Adrenal gland (tissue), 12 donors: ENCODE results near the gene MPPED1. TPM values are rescaled to one million over a fixed set of nuclear protein-coding genes. Genes with fewer than 3 reads are reported as not detected.

Source experiments
- DNase-seq, 7 donors: peaks; one replicate each; pipeline ENCODE4 v3.0.0-alpha.2; 2019 to 2020
- H3K27ac ChIP-seq, 5 donors: fragments of 200-600 bp; sonication (generic) in 4 of 5; 1 replicate in 3 of 5; 2 replicates in 2 of 5; pipeline versions ENCODE4 v1.5.1 to v1.8.0; 2016 to 2020; ENCODE audit warnings: mild to moderate bottlenecking in 1 of 5
- H3K27me3 ChIP-seq: fragments of 200-600 bp; 2 replicates; pipeline ENCODE4 v1.8.0; 2021
- H3K36me3 ChIP-seq, 2 donors: fragments of 200-600 bp; replicated peaks in 1 of 2; 1 replicate in 1 of 2; 2 replicates in 1 of 2; pipeline versions ENCODE4 v1.5.1 to v1.8.0; 2018 to 2022
- H3K4me1 ChIP-seq, 2 donors: fragments of 200-600 bp; replicated peaks in 1 of 2; 1 replicate in 1 of 2; 2 replicates in 1 of 2; pipeline versions ENCODE4 v1.5.1 to v1.8.0; 2018 to 2021
- H3K4me3 ChIP-seq, 4 donors: fragments of 200-600 bp; sonication (generic) in 3 of 4; one replicate each; pipeline ENCODE4 v1.5.1; 2016 to 2018
- H3K9me3 ChIP-seq, 3 donors: fragments of 200-600 bp; sonication (generic) in 1 of 3; replicated peaks in 1 of 3; 1 replicate in 2 of 3; 2 replicates in 1 of 3; pipeline versions ENCODE4 v1.5.1 to v1.8.0; 2016 to 2021
- POLR2A ChIP-seq, 2 donors: fragments of 450-650 bp; IDR thresholded peaks; one replicate each; pipeline ENCODE4 v1.6.1; 2017; ENCODE audit warnings: antibody characterized with exemption in 2 of 2, mild to moderate bottlenecking in 2 of 2, moderate library complexity in 1 of 2
- WGBS, 4 donors: extraction: QIAGEN DNeasy Blood & Tissue Kit in 2 of 4; methylation state at CpG; one replicate each; pipeline versions ENCODE4 v1.1.5 to v1.1.7; 2013 to 2017; 5-methylcytosine and 5-hydroxymethylcytosine counted together
- intact Hi-C, 2 donors: fragments of 100-400 bp; cut with DNase I; formaldehyde crosslinking; loops; one replicate each; pipeline versions ENCODE4 v1.14.1 to v1.15.0; 2022 to 2023
- polyA plus RNA-seq, 3 donors: library from polyadenylated mRNA; stranded (reverse); fragments of 200-250 nt in 2 of 3; fragments of 350-450 nt in 1 of 3; fragmentation: Illumina TruSeq in 1 of 3; extraction: RNeasy Lipid Tissue Mini Kit (QIAGEN cat#74804) in 1 of 3; gene quantifications; one replicate each; pipeline ENCODE4 v1.2.3, GENCODE V29; 2013 to 2014
- total RNA-seq, 9 donors: library from RNA; depleted of rRNA in 4 of 9; stranded (reverse); fragments of >200 nt in 4 of 9; fragments of 120-200 nt in 1 of 9; fragmentation: NEBNext Ultra II Directional in 1 of 9; extraction: Animal tissue kit (Norgen Biotek cat#: 25700) in 1 of 9; gene quantifications; one replicate each; pipeline versions ENCODE4 v1.1.0 to v1.2.4, GENCODE V29; 2013 to 2023
- TF ChIP-seq, protein P1 (sequence below), 6 experiments: fragments of 450-650 bp in 4 of 6; fragments of 200-600 bp in 2 of 6; sonication (generic) in 1 of 6; IDR thresholded peaks; 1 replicate in 5 of 6; 2 replicates in 1 of 6; pipeline versions ENCODE4 v1.5.1 to v1.8.0; 2016 to 2021; ENCODE audit warnings: antibody characterized with exemption in 6 of 6, mild to moderate bottlenecking in 2 of 6, moderate library complexity in 1 of 6
- donor health status: healthy with polysubstance abuse.
- donor health status: Bipolar disorder and iron deficiency.
- donor health status: DM: yes; HTN: yes; CAD: no.
- donor health status: DM: no; HTN: no; CAD: no.
- donor health status: DM: no; HTN: no; CAD: no.
- donor health status: DM: yes; HTN: yes; CAD: no.

The MPPED1 gene
- total and polyA plus RNA-seq, 12 donors: 0.07 to 0.44 (median 0.11) TPM; not detected in 8

DNA sequence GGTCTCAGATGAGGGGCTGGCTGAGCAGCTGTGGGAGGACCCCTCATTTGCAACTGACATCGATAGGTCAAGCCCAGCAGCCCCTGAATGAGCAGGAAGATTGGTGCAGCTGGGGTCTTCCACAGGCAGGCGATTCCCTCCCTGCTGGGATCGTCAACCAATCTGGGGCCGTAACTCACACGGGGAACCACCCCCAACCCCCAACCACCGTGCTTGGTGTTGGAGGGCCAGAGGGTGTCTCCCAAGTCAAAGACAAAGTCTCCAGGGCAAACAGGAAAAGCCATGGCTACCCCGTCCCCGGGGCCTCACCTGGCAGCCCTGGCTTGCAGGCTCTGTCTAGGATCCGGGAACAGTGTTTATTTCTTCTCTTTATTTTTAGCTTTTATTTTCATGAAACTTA is 41.8 kb upstream of the MPPED1 start:
- no peak for DNase-seq
- H3K27me3 ChIP-seq: peaks cover 6% of the 10 kb centered on the region
- H3K27ac ChIP-seq: no peak overlapping the region
- TF ChIP-seq, protein P1, sequence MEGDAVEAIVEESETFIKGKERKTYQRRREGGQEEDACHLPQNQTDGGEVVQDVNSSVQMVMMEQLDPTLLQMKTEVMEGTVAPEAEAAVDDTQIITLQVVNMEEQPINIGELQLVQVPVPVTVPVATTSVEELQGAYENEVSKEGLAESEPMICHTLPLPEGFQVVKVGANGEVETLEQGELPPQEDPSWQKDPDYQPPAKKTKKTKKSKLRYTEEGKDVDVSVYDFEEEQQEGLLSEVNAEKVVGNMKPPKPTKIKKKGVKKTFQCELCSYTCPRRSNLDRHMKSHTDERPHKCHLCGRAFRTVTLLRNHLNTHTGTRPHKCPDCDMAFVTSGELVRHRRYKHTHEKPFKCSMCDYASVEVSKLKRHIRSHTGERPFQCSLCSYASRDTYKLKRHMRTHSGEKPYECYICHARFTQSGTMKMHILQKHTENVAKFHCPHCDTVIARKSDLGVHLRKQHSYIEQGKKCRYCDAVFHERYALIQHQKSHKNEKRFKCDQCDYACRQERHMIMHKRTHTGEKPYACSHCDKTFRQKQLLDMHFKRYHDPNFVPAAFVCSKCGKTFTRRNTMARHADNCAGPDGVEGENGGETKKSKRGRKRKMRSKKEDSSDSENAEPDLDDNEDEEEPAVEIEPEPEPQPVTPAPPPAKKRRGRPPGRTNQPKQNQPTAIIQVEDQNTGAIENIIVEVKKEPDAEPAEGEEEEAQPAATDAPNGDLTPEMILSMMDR (IDR thresholded peaks at IDR 0.05): no peak
- no peak for TF ChIP-seq POLR2A (IDR thresholded peaks at IDR 0.05)
- no peaks in the 10 kb centered on the region for H3K9me3 ChIP-seq
- intact Hi-C loops: no loop called here
- no peak overlapping the region for H3K4me3 ChIP-seq
- WGBS, 4 donors: 29 to 37% (median 30%) methylated on average over 7 to 9 of the region's 9 CpGs
- H3K4me1 ChIP-seq: no peaks in the 10 kb centered on the region
- no peaks in the 10 kb centered on the region for H3K36me3 ChIP-seq

DNA sequence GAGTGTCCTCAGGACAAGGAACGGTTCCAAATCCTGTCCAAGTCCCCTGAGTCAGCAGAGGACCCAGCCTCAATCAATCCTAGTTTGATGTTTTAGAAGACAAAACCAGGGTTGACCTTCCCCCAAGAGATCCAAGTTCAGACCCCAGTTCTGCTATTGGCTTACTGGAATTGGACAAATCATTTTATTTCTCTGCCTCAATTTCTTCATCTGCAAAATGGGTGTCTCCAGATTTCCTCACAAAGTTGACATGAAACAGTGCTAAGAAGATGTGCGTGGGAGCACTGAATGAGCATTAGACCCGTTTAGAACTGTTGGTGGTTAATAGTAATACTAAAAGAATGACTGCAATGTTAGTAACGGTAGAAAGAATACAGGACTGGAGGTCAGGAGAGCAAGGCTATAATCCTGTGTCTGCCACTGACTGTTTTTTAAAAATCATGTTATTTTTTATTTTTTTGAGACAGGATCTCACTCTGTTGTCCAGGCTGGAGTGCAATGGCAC is 35.8 kb upstream of the MPPED1 start:
- 73 to 80% (median 76%) methylated on average over 3 to 4 of the region's 4 CpGs for WGBS, 4 donors
- Histone ChIP-seq H3K9me3 (no peaks in the 10 kb centered on the region), H3K4me3 (no peak overlapping the region), H3K36me3 (no peaks in the 10 kb centered on the region), H3K27me3 (peaks cover 3% of the 10 kb centered on the region), H3K4me1 (peaks cover 10% of the 10 kb centered on the region in 2 donors), H3K27ac (no peak overlapping the region)
- no peak for TF ChIP-seq POLR2A (IDR thresholded peaks at IDR 0.05)
- TF ChIP-seq, protein P1 (IDR thresholded peaks at IDR 0.05): no peak
- DNase-seq: no peak
- intact Hi-C loops: no loop called here

DNA sequence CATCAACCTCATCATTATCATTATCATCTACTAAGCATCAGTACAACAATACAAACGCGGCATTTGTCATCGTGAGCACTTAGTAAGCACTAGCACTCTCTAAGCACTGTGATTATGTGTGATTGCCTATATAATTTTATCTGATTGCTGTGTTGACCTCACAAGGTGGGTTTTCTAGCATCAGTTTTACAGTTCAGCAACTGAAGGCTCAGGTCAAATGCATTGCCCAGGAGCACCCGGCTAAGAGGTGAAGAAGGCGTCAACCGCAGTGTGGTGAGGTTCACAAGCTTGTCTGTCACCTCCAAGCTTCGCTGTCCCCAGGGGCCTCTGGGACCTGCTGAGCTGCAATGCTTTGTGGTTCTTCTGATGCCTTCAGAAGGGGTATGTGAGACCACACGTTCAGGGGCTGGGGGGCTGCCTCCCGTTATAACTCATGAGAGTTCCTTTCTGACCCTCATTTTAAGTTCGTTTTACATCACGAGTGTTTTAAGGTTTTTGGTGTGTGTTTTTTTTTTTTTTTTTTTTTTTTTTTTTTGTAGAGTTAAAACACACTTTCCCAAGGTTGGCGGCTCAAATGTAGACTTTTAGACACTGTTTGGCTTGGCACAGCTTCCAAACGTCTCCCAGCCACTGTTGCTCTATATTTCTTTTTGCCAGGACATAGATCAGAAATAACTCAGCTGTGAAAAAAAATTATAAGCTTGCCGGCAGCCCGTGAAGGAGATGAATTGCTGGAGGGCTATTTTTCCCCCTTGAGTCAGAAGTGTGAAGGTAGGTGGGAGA is 34.9 kb upstream of the MPPED1 start:
- 55 to 65% (median 61%) methylated on average over 15 of the region's 15 CpGs for WGBS, 4 donors
- DNase-seq: no peak
- intact Hi-C loops: no loop called here
- Histone ChIP-seq H3K4me3 (no peak overlapping the region), H3K27me3 (no peaks in the 10 kb centered on the region), H3K9me3 (no peaks in the 10 kb centered on the region), H3K4me1 (peaks cover 10% of the 10 kb centered on the region in 2 donors), H3K36me3 (no peaks in the 10 kb centered on the region), H3K27ac (no peak overlapping the region)
- TF ChIP-seq, protein P1 (IDR thresholded peaks at IDR 0.05): no peak
- no peak for TF ChIP-seq POLR2A (IDR thresholded peaks at IDR 0.05)

DNA sequence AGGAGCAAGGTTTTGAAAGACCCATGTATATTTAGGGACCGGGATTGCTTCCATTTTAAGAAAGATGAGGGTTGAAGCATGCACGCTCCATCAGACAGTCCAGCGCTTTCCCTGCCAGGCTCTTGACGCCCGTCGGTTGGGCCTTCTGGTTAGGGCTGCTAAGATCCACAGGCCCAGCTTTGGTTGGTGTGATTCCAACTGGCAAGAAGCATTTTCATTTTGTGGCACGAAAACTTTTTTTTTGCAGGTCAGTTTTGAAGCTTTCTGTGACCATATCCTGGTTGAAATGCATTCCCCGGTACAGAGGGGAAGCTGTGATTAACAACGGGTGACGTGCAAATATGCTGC is 34.3 kb upstream of the MPPED1 start:
- TF ChIP-seq, protein P1 (IDR thresholded peaks at IDR 0.05): no peak
- TF ChIP-seq POLR2A (IDR thresholded peaks at IDR 0.05): no peak
- Histone ChIP-seq H3K36me3 (no peaks in the 10 kb centered on the region), H3K4me3 (no peak overlapping the region), H3K9me3 (no peaks in the 10 kb centered on the region), H3K27me3 (no peaks in the 10 kb centered on the region), H3K4me1 (peaks cover 10% of the 10 kb centered on the region in 2 donors), H3K27ac (no peak overlapping the region)
- WGBS, 4 donors: 69 to 76% (median 69%) methylated on average over 10 of the region's 10 CpGs
- intact Hi-C loops: no loop called here
- no peak for DNase-seq
